HepG2 (cell line): ENCODE data around the gene HDGFL3. TPM values are rescaled to one million over a fixed set of nuclear protein-coding genes. Genes with fewer than 3 reads are reported as not detected.

Experiments used
- ATAC-seq: fragments of 200-7000 bp; cut with Tn5 transposase; 3 replicates; pipeline ENCODE4 v1.9.1; 2020; ENCODE audit warnings: mild to moderate bottlenecking, moderate library complexity
- BruUV-seq: library from RNA; stranded (reverse); fragments of 400-500 nt; replicated peaks from 2 replicates; lab custom pipeline; 2021; lab: Mats Ljungman, UMichigan
- CTCF ChIA-PET: fragments of 300-600 bp; formaldehyde crosslinking; extraction: SDS; loops from one replicate; lab custom pipeline; 2021; ENCODE audit warnings: low total read pairs, inconsistent platforms, low intra/inter-chr PET ratio; lab: Yijun Ruan, JAX
- POLR2A ChIA-PET: fragments of 350-600 bp; sonication (Branson Sonifier 250); formaldehyde crosslinking; loops from one replicate; lab custom pipeline; 2020; ENCODE audit warnings: antibody characterized with exemption, inconsistent platforms; lab: Yijun Ruan, JAX
- DNase-seq: peaks from one replicate; pipeline ENCODE4 v3.0.0-alpha.2; 2015; ENCODE audit warnings: low spot score
- FAIRE-seq: peaks from 3 replicates; lab custom pipeline; 2011; peaks lifted over from hg19 to GRCh38; lab: Jason Lieb, UNC
- H2AFZ ChIP-seq: one replicate; pipeline ENCODE4 v1.6.1; 2011; ENCODE audit warnings: low read length, inconsistent platforms
- H3K27ac ChIP-seq: fragments of 300-600 bp; 3 replicates; pipeline ENCODE4 v1.8.0; 2011; ENCODE audit warnings: mixed run types, mild to moderate bottlenecking, mixed read lengths, low read length, inconsistent platforms; ENCODE audit not compliant: insufficient read depth; ENCODE audit errors: extremely low read length
- H3K27me3 ChIP-seq, 2 experiments: fragments of 200-600 bp in 1 of 2; 2 replicates in 1 of 2; 3 replicates in 1 of 2; pipeline versions ENCODE4 v1.6.0 to v1.8.0; 2011; ENCODE audit warnings: low read length in 2 of 2, mild to moderate bottlenecking in 2 of 2, moderate library complexity in 2 of 2, inconsistent platforms in 1 of 2; ENCODE audit not compliant: insufficient read depth in 2 of 2, control insufficient read depth in 1 of 2
- H3K36me3 ChIP-seq, 2 experiments: fragments of 200-600 bp in 1 of 2; replicated peaks in 1 of 2; 2 replicates in 1 of 2; 3 replicates in 1 of 2; pipeline versions ENCODE4 v1.5.1 to v1.8.0; 2011; ENCODE audit warnings: low read length in 2 of 2, inconsistent platforms in 1 of 2; ENCODE audit not compliant: insufficient read depth in 2 of 2, control insufficient read depth in 1 of 2
- H3K4me1 ChIP-seq: 2 replicates; pipeline ENCODE4 v1.5.1; 2012; ENCODE audit warnings: low read length, inconsistent platforms; ENCODE audit not compliant: insufficient read depth
- H3K4me2 ChIP-seq: 2 replicates; pipeline ENCODE4 v1.6.0; 2011; ENCODE audit warnings: low read depth, low read length, inconsistent platforms
- H3K4me3 ChIP-seq, 3 experiments: fragments of 200-600 bp in 1 of 3; sonication (generic), shearing (Covaris generic) in 1 of 3; replicated peaks in 1 of 3; 2 replicates each; pipeline ENCODE4 v1.5.1; 2011 to 2016; ENCODE audit warnings: low read length in 3 of 3, inconsistent platforms in 2 of 3, low read depth in 2 of 3, mild to moderate bottlenecking in 2 of 3, control low read depth in 1 of 3, mixed read lengths in 1 of 3; ENCODE audit not compliant: insufficient read depth in 1 of 3
- H3K79me2 ChIP-seq: one replicate; pipeline ENCODE4 v1.6.1; 2011; ENCODE audit warnings: low read length, inconsistent platforms; ENCODE audit not compliant: insufficient read depth
- H3K9ac ChIP-seq: 2 replicates; pipeline ENCODE4 v1.6.0; 2011; ENCODE audit warnings: mild to moderate bottlenecking, low read depth, low read length, inconsistent platforms; ENCODE audit not compliant: insufficient read depth
- H3K9me3 ChIP-seq: 2 replicates; pipeline ENCODE4 v1.5.1; 2012; ENCODE audit warnings: mild to moderate bottlenecking, low read length
- H4K20me1 ChIP-seq: 2 replicates; pipeline ENCODE4 v1.6.0; 2011; ENCODE audit warnings: inconsistent platforms, mild to moderate bottlenecking, low read length, moderate library complexity; ENCODE audit not compliant: insufficient read depth
- MBNL3 ChIP-seq: fragments of 250-450 bp; sonication (Bioruptor Pico); conservative IDR thresholded peaks from 2 replicates; pipeline ENCODE4 v1.8.0; 2022; ENCODE audit warnings: mild to moderate bottlenecking, inconsistent platforms
- MED1 ChIP-seq: sonication (generic); formaldehyde crosslinking; IDR thresholded peaks from 2 replicates; pipeline ENCODE4 v1.4.0; 2020; ENCODE audit warnings: missing genetic modification reagents
- MEIS2 ChIP-seq: sonication (generic); formaldehyde crosslinking; IDR thresholded peaks from 2 replicates; pipeline ENCODE4 v1.9.0; 2021; ENCODE audit warnings: mild to moderate bottlenecking, missing genetic modification reagents
- RFXAP ChIP-seq: sonication (generic); formaldehyde crosslinking; IDR thresholded peaks from 2 replicates; pipeline ENCODE4 v1.4.0; 2020; ENCODE audit warnings: missing genetic modification reagents, borderline replicate concordance
- ZEB1 ChIP-seq: IDR thresholded peaks from 2 replicates; pipeline ENCODE4 v1.6.1; 2012; ENCODE audit warnings: mild to moderate bottlenecking, low read depth, inconsistent platforms; ENCODE audit not compliant: insufficient replicate concordance
- ZNF432 ChIP-seq: sonication (generic); formaldehyde crosslinking; IDR thresholded peaks from 2 replicates; pipeline ENCODE4 v1.5.0; 2020; ENCODE audit warnings: missing genetic modification reagents, mild to moderate bottlenecking, borderline replicate concordance
- WGBS: methylation state at CpG from one replicate; pipeline ENCODE4 v1.1.6; 2017; ENCODE audit warnings: low lambda C conversion rate; 5-methylcytosine and 5-hydroxymethylcytosine counted together
- in situ Hi-C: cut with HindIII; loops from 2 replicates; pipeline ENCODE4 v1.10.0; 2017; ENCODE audit warnings: low pct_unique_long_range_greater_than_20kb; ENCODE audit not compliant: extremely low pct_ligation_motif_present
- intact Hi-C: fragments of 100-400 bp; cut with micrococcal nuclease; formaldehyde crosslinking; loops from one replicate; pipeline ENCODE4 v1.10.0; 2022; ENCODE audit not compliant: unreplicated experiment
- polyA plus RNA-seq, 8 experiments: library from polyadenylated mRNA; depleted of rRNA in 3 of 8; stranded (reverse) in 7 of 8; unstranded in 1 of 8; fragments of >200 nt; fragmentation: Illumina TruSeq in 4 of 8; extraction: Trizol in 4 of 8; gene quantifications; 2 replicates each; pipeline versions ENCODE4 v1.2.1 to v1.2.3, GENCODE V29; 2011 to 2016; ENCODE audit warnings: low read depth in 4 of 8, missing spikeins in 1 of 8, mixed read lengths in 1 of 8; ENCODE audit not compliant: insufficient read depth in 1 of 8
- total RNA-seq, 5 experiments: library from RNA; depleted of rRNA; stranded (reverse); fragments of >200 nt; fragmentation: Illumina TruSeq; extraction: Trizol; gene quantifications; 2 replicates each; pipeline ENCODE4 v1.2.3, GENCODE V29; 2016; ENCODE audit warnings: low read depth in 1 of 5
- TF ChIP-seq, protein P1 (sequence below): IDR thresholded peaks from 2 replicates; pipeline ENCODE4 v1.6.1; 2016; ENCODE audit warnings: missing biosample characterization, missing genetic modification reagents, low read depth
- TF ChIP-seq, protein P2 (sequence below): sonication (generic); formaldehyde crosslinking; conservative IDR thresholded peaks from 2 replicates; pipeline ENCODE4 v1.8.0; 2022; ENCODE audit warnings: missing genetic modification reagents
- TF ChIP-seq, protein P3 (sequence below): sonication (generic); formaldehyde crosslinking; IDR thresholded peaks from 2 replicates; pipeline ENCODE4 v1.4.0; 2020; ENCODE audit warnings: mild to moderate bottlenecking, missing genetic modification reagents
- TF ChIP-seq, protein P4 (sequence below): sonication (generic); formaldehyde crosslinking; IDR thresholded peaks from 2 replicates; pipeline ENCODE4 v1.8.1; 2022; ENCODE audit warnings: low read depth, mild to moderate bottlenecking, missing genetic modification reagents

The HDGFL3 gene
- total and polyA plus RNA-seq, 2 of the 13 experiments (the other 11 are each of a cell fraction or from before 2014, with no cell fraction given), result 0.07 to 0.09 TPM

DNA sequence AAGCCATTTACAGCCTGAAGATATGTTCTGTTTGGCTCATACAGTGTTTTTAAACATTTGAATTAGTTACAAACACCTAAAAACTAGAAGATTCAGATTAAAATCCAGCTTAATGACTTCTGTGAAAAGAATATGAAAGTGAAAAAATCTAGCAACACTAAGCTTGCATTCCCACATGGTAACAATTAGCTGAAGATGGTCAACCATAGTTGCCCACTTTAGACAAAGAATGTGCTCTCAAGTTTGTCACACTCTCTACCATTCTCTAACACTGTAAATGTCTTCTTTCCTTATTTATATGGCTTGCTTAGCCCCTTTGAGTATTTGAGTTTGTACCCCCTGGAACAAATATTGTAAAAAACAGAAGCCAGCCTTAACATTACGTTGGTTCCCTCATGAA, 32.7 kb downstream of the HDGFL3 start:
- DNase-seq (no peak), FAIRE-seq (no peak), ATAC-seq (no peak)
- CTCF ChIA-PET, result no interaction called here
- Histone ChIP-seq H3K36me3 (no peaks in the 10 kb centered on the region), H3K27ac (no peak overlapping the region), H4K20me1 (no peaks in the 10 kb centered on the region), H3K79me2 (no peaks in the 10 kb centered on the region), H3K9me3 (no peaks in the 10 kb centered on the region), H3K4me2 (no peak overlapping the region), H3K9ac (no peak overlapping the region), H3K27me3 (peaks cover 2 to 15% of the 10 kb centered on the region in 2 experiments; a peak in 3 of 5 replicates), H2AFZ (no peak overlapping the region), H3K4me1 (no peaks in the 10 kb centered on the region), H3K4me3 (no peak overlapping the region)
- TF ChIP-seq MBNL3 (CRISPR knock-in tag), result no peak
- TF ChIP-seq ZNF432 (CRISPR knock-in tag), result no peak
- TF ChIP-seq MEIS2 (CRISPR knock-in tag), result no peak
- BruUV-seq, result no TSS peak
- in situ Hi-C loops (no loop called here), intact Hi-C loops (no loop called here)
- WGBS, result 3% methylated on average over 1 of the region's 1 CpG
- POLR2A ChIA-PET, result no interaction called here

DNA sequence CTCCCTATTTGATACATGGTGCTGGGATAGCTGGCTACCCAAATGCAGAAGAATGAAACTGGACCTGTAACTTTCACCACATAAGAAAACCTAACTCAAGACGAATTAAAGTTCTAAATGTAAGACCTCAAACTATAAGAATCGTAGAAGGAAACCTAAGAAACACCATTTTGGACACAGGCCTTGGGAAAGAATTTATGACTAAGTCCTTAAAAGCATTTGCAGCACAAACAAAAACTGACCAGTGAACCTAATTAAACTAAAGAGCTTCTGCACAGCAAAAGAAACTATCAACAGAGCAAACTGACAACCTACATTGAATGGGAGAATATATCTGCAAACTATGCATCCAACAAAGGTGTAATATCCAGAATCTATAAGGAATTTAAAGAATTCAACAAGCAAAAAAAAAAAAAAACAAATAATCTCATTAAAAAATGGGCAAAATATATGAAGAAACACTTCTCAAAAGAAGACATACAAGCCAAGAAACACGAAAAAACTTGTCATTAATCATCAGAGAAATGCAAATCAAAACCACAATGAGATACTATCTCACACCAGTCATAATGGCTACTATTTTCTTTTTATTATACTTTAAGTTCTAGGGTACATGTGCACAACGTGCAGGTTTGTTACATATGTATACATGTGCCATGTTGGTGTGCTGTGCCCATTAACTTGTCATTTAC, 37.0 kb downstream of the HDGFL3 start:
- no peak overlapping the region for H3K27ac ChIP-seq
- no peaks in the 10 kb centered on the region for H3K79me2 ChIP-seq
- H3K9ac ChIP-seq, result no peak overlapping the region
- BruUV-seq, result no TSS peak
- no peaks in the 10 kb centered on the region for H4K20me1 ChIP-seq
- POLR2A ChIA-PET, result no interaction called here
- H3K9me3 ChIP-seq, result no peaks in the 10 kb centered on the region
- DNase-seq, result no peak
- H3K4me2 ChIP-seq, result no peak overlapping the region
- H3K36me3 ChIP-seq, result no peaks in the 10 kb centered on the region
- H2AFZ ChIP-seq, result no peak overlapping the region
- no peak for ATAC-seq
- peaks cover 0 to under 1% of the 10 kb centered on the region in 2 experiments; a peak in 2 of 5 replicates for H3K27me3 ChIP-seq
- intact Hi-C loops (no loop called here), in situ Hi-C loops (no loop called here)
- no peaks in the 10 kb centered on the region for H3K4me1 ChIP-seq
- CTCF ChIA-PET, result no interaction called here
- H3K4me3 ChIP-seq, result no peak overlapping the region
- FAIRE-seq, result no peak
- 3% methylated on average over 4 of the region's 4 CpGs for WGBS
- TF ChIP-seq ZEB1 (no peak), MED1 (CRISPR knock-in tag) (no peak), RFXAP (CRISPR knock-in tag) (no peak)
- TF ChIP-seq, protein P1, sequence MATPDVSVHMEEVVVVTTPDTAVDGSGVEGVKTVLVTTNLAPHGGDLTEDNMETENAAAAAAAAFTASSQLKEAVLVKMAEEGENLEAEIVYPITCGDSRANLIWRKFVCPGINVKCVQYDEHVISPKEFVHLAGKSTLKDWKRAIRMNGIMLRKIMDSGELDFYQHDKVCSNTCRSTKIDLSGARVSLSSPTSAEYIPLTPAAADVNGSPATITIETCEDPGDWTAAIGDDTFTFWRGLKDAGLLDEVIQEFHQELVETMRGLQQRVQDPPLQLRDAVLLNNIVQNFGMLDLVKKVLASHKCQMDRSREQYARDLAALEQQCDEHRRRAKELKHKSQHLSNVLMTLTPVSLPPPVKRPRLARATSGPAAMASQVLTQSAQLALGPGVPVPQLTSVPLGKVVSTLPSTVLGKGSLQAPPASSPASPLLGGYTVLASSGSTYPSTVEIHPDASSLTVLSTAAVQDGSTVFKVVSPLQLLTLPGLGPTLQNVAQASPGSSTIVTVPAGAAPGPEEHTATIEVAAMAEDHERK, result no peak
- TF ChIP-seq, protein P2, sequence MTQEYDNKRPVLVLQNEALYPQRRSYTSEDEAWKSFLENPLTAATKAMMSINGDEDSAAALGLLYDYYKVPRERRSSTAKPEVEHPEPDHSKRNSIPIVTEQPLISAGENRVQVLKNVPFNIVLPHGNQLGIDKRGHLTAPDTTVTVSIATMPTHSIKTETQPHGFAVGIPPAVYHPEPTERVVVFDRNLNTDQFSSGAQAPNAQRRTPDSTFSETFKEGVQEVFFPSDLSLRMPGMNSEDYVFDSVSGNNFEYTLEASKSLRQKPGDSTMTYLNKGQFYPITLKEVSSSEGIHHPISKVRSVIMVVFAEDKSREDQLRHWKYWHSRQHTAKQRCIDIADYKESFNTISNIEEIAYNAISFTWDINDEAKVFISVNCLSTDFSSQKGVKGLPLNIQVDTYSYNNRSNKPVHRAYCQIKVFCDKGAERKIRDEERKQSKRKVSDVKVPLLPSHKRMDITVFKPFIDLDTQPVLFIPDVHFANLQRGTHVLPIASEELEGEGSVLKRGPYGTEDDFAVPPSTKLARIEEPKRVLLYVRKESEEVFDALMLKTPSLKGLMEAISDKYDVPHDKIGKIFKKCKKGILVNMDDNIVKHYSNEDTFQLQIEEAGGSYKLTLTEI (CRISPR knock-in tag), result no peak
- TF ChIP-seq, protein P3, sequence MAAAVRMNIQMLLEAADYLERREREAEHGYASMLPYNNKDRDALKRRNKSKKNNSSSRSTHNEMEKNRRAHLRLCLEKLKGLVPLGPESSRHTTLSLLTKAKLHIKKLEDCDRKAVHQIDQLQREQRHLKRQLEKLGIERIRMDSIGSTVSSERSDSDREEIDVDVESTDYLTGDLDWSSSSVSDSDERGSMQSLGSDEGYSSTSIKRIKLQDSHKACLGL (CRISPR knock-in tag), result no peak
- TF ChIP-seq, protein P4, sequence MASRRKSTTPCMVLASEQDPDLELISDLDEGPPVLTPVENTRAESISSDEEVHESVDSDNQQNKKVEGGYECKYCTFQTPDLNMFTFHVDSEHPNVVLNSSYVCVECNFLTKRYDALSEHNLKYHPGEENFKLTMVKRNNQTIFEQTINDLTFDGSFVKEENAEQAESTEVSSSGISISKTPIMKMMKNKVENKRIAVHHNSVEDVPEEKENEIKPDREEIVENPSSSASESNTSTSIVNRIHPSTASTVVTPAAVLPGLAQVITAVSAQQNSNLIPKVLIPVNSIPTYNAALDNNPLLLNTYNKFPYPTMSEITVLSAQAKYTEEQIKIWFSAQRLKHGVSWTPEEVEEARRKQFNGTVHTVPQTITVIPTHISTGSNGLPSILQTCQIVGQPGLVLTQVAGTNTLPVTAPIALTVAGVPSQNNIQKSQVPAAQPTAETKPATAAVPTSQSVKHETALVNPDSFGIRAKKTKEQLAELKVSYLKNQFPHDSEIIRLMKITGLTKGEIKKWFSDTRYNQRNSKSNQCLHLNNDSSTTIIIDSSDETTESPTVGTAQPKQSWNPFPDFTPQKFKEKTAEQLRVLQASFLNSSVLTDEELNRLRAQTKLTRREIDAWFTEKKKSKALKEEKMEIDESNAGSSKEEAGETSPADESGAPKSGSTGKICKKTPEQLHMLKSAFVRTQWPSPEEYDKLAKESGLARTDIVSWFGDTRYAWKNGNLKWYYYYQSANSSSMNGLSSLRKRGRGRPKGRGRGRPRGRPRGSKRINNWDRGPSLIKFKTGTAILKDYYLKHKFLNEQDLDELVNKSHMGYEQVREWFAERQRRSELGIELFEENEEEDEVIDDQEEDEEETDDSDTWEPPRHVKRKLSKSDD (CRISPR knock-in tag), result no peak
